NCI-H748 (cell line): ENCODE data around the gene NAPSA.
"Not testable (repeated sequence)": the region's sequence is repeated elsewhere in the genome, so short reads cannot be mapped to it uniquely, and the experiment has no call there.

ENCODE experiments used
- DNase-seq: peaks from one replicate; lab custom pipeline; 2025; ENCODE audit not compliant: unreplicated experiment; lab: John Stamatoyannopoulos, UW

NAPSA gene

GRCh38 chr19:50365434-50366306 lies at the start of gene NAPSA:
Gene NAPSA, minus strand, starts transcription at chr19:50365639. Its CDS starts 18 bp downstream, at chr19:50365621.
- DNase-seq, result no peak

GRCh38 chr19:50413531-50413930 lies 48.1 kb upstream of the NAPSA start:
- DNase-seq, result no peak

GRCh38 chr19:50413096-50413495 lies 47.7 kb upstream of the NAPSA start:
- DNase-seq, result no peak

GRCh38 chr19:50412419-50412818 lies 47.0 kb upstream of the NAPSA start:
- no peak for DNase-seq

GRCh38 chr19:50410109-50410508 lies 44.7 kb upstream of the NAPSA start:
- no peak for DNase-seq

- no peak for DNase-seq
Observed at GRCh38 chr19:50409347-50409746, 43.9 kb upstream of the NAPSA start.

- no peak for DNase-seq
Observed at GRCh38 chr19:50406829-50407228, 41.4 kb upstream of the NAPSA start.

GRCh38 chr19:50406156-50406820 lies 40.8 kb upstream of the NAPSA start:
- DNase-seq, result no peak

- DNase-seq, result no peak
Observed at GRCh38 chr19:50402544-50403301, 37.3 kb upstream of the NAPSA start.

- no peak for DNase-seq
Observed at GRCh38 chr19:50401605-50402450, 36.4 kb upstream of the NAPSA start.

- DNase-seq, result no peak
Observed at GRCh38 chr19:50399368-50399745, 33.9 kb upstream of the NAPSA start.

- no peak for DNase-seq
Observed at GRCh38 chr19:50398675-50399367, 33.4 kb upstream of the NAPSA start.

- DNase-seq, result no peak
Observed at GRCh38 chr19:50394017-50394416, 28.6 kb upstream of the NAPSA start.

GRCh38 chr19:50393589-50393988 lies 28.1 kb upstream of the NAPSA start:
- no peak for DNase-seq

- no peak for DNase-seq
Observed at GRCh38 chr19:50392759-50393158, 27.3 kb upstream of the NAPSA start.

- not testable (repeated sequence) for DNase-seq
Observed at GRCh38 chr19:50390952-50391351, 25.5 kb upstream of the NAPSA start.

- DNase-seq, result not testable (repeated sequence)
Observed at GRCh38 chr19:50390295-50390694, 24.9 kb upstream of the NAPSA start.

- DNase-seq, result no peak
Observed at GRCh38 chr19:50387868-50388245, 22.4 kb upstream of the NAPSA start.

- no peak for DNase-seq
Observed at GRCh38 chr19:50387176-50387867, 21.9 kb upstream of the NAPSA start.
